DOHH2 (cell line): Measurements from ENCODE around the gene CTSF.
"Not testable (repeated sequence)": the region's sequence is repeated elsewhere in the genome, so short reads cannot be mapped to it uniquely, and the experiment has no call there.

Experiments
- EZH2phosphoT487 ChIP-seq: fragments of 200-600 bp; sonication (generic); IDR thresholded peaks from 2 replicates; pipeline ENCODE4 v1.6.1; 2017; ENCODE audit warnings: borderline replicate concordance, mild to moderate bottlenecking, antibody characterized with exemption, low read length, moderate library complexity, mixed read lengths
- TF ChIP-seq, protein P1 (sequence below): fragments of 200-600 bp; sonication (generic); IDR thresholded peaks from one replicate; pipeline ENCODE4 v1.5.1; 2014; ENCODE audit warnings: antibody characterized with exemption, mild to moderate bottlenecking, low read depth, low read length; ENCODE audit not compliant: poor library complexity, severe bottlenecking

DNA sequence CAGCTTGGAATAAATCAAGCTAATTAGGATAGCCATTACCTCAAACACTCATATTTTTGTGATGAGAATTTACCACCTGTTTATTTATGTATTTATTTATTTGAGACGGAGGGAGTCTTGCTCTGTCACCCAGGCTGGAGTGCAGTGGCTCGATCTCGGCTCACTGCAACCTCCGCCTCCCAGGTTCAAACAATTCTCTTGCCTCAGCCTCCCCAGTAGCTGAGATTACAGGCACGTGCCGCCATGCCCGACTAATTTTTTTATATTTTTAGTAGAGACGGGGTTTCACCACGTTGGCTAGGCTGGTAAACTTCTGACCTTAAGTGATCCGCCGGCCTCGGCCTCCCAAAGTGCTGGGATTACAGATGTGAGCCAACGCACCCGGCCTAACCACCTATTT lies 23.5 kb downstream of the CTSF start:
- TF ChIP-seq, protein P1, sequence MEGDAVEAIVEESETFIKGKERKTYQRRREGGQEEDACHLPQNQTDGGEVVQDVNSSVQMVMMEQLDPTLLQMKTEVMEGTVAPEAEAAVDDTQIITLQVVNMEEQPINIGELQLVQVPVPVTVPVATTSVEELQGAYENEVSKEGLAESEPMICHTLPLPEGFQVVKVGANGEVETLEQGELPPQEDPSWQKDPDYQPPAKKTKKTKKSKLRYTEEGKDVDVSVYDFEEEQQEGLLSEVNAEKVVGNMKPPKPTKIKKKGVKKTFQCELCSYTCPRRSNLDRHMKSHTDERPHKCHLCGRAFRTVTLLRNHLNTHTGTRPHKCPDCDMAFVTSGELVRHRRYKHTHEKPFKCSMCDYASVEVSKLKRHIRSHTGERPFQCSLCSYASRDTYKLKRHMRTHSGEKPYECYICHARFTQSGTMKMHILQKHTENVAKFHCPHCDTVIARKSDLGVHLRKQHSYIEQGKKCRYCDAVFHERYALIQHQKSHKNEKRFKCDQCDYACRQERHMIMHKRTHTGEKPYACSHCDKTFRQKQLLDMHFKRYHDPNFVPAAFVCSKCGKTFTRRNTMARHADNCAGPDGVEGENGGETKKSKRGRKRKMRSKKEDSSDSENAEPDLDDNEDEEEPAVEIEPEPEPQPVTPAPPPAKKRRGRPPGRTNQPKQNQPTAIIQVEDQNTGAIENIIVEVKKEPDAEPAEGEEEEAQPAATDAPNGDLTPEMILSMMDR: not testable (repeated sequence)
- TF ChIP-seq EZH2phosphoT487: not testable (repeated sequence)
